ENCODE data around the gene PIP5K1C.

Gene PIP5K1C

DNA sequence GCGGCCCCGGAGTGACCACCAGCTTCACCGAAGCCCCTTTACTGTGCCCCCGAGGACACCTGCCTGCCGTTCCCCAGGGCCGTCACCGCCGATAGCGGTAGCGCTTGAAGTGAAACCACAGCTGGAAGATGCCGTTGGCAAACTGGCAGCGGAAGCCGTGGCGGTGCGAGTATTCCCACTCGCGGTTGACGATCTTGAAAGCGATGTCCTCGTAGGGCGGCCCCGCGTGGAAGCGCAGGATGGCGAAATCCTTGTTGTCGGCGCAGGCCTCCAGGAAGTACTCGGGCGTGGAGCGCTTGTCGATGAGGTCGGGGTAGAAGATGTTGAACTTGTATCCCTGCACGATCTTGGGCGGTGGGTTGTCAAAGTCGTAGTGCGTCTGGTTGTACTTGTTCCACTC is 88.4 kb downstream of the PIP5K1C start:
- H3K4me3 ChIP-seq (ENCODE audit: low read depth in 1 of 2, low read length in 1 of 2): no peak overlapping the region
- peaks cover 26% of the 10 kb centered on the region for H3K27me3 ChIP-seq
- no peaks in the 10 kb centered on the region for H3K9me3 ChIP-seq
- H3K4me1 ChIP-seq (ENCODE audit: control insufficient read depth in 1 of 2, insufficient read depth in 1 of 2, low read depth in 1 of 2, low read length in 1 of 2): peaks cover 0 to under 1% of the 10 kb centered on the region in 2 experiments
- H3K36me3 ChIP-seq: peaks cover 68% of the 10 kb centered on the region
- TF ChIP-seq, protein P1, sequence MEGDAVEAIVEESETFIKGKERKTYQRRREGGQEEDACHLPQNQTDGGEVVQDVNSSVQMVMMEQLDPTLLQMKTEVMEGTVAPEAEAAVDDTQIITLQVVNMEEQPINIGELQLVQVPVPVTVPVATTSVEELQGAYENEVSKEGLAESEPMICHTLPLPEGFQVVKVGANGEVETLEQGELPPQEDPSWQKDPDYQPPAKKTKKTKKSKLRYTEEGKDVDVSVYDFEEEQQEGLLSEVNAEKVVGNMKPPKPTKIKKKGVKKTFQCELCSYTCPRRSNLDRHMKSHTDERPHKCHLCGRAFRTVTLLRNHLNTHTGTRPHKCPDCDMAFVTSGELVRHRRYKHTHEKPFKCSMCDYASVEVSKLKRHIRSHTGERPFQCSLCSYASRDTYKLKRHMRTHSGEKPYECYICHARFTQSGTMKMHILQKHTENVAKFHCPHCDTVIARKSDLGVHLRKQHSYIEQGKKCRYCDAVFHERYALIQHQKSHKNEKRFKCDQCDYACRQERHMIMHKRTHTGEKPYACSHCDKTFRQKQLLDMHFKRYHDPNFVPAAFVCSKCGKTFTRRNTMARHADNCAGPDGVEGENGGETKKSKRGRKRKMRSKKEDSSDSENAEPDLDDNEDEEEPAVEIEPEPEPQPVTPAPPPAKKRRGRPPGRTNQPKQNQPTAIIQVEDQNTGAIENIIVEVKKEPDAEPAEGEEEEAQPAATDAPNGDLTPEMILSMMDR (IDR thresholded peaks at IDR 0.05): no peak
- no peak overlapping the region for H3K27ac ChIP-seq

DNA sequence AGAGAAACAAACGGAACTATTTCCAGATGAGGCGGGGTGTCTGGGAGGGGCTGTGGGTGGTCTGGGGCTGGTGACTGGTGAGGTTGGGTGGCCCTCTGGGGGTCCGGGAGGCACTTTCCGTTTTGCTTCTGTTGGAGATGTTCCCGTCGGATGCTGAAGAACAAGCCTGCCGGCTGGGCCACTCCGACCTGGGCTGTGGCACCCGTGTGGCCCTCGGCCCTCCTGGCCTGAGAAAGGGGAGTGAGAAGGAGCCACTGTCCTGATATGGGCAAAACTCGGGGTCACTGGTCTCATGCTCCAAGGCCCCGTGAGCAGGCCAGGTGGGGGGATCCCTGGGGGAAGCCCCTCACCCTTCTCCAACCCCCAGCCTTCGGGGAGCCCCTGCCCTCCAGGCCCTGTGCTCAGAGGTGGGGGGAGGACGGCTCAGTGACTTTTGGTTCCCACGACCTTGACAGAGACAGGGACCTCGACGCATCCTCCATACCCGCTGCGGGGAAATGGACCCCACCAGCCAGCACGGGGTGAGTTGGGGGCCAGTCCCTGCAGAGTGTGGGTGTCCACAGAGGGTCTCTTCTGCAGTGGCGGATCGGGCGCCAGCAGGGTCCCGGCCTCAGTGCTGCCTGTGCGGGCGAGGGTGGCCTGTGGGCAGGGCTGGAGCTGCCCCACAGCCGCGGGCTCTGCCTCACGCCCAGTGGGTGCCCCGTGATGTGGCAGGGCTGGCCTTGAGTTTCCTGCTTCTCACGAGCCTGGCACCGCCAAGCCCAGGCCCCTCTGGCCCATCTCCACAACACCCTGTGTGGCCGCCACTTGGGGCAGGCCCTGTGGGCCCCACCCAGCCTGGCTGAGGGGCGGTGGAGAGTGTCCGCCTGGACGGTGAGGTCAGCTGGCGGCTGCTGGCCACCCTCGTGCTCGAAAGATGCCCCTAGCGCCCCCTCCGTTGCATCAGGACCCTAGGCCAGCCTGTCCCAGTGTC is 89.2 kb downstream of the PIP5K1C start:
- peaks cover 35% of the 10 kb centered on the region for H3K27me3 ChIP-seq
- no peaks in the 10 kb centered on the region for H3K9me3 ChIP-seq
- H3K4me3 ChIP-seq (ENCODE audit: low read depth in 1 of 2, low read length in 1 of 2): no peak overlapping the region
- H3K36me3 ChIP-seq: peaks cover 61% of the 10 kb centered on the region
- TF ChIP-seq, protein P1 (IDR thresholded peaks at IDR 0.05): no peak
- H3K27ac ChIP-seq: no peak overlapping the region
- peaks cover 0 to 9% of the 10 kb centered on the region in 2 experiments for H3K4me1 ChIP-seq (ENCODE audit: control insufficient read depth in 1 of 2, insufficient read depth in 1 of 2, low read depth in 1 of 2, low read length in 1 of 2)

DNA sequence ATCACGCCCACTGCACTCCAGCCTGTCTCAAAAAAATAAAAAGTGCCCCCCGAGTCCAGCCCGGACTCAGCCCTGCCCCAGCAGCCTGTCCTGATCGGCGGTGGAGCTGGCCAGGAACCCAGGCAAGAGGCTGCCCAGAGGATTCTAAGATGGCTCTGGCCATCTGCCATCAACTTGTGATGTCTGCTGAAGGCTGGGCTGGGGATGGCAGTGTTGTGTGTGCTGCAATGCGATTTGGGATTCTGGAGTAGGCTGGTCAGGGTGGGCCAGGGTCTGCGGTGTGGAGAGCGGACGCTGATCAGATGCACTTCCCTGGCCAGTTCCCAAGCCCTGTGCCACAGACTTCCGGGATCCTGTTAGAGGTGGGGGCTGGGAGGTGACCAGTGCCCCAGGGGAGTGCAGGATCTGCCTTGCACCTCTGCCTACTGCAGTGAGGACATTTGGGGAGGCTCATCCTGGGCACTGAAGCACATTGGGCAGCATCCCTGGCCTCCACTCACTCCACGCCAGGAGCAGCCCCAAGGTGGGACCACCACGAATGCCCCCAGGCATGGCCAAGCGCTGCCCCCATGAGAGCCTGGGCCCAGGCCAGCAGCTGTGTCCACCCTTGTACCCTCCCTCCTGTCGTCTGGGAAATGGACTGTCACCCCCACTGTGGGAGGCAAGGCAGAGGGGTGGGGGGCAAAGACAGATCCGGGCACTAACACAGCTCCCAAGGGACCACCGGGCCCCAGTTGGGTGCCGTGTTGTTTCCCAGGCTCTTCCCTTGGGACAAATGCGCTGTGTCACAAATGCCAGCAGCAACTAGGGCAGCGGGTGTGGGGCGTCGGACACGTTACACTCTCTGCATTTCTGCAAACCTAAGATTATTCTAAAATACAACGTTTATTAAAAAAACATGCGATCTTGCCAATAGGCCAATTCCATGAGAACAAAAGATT is 90.2 kb downstream of the PIP5K1C start:
- H3K27ac ChIP-seq: no peak overlapping the region
- H3K4me1 ChIP-seq (ENCODE audit: control insufficient read depth in 1 of 2, insufficient read depth in 1 of 2, low read depth in 1 of 2, low read length in 1 of 2): peaks cover 0 to 10% of the 10 kb centered on the region in 2 experiments
- peaks cover 51% of the 10 kb centered on the region for H3K36me3 ChIP-seq

DNA sequence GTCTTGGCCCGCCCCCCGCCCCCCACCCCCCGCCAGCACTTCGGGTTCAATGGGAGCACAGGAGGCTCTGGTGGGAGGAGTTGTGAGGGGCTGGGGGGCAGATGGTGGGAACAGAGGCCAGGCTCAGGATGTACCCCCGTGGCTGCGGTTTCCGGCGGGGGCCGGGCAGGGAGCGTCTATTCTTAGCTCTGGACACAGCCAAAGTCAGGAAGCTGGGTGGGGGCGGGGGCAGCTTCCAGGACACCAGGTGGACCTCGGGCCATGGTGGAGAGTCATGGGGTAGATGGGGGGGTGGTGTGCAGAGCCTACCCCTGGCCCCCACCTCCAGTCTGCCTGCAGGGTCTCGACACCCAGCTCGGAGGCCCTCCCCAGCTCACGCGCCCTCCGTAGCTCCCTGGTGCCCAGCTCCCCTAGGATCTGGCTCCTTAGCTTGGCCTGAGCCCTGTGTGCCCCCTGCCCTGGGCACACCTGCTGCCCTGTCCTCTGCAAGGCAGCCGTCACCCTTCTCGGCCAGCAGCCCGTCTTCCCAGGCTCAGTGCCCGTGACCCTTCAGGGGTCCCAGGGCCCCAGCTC is 91.4 kb downstream of the PIP5K1C start:
- H3K27me3 ChIP-seq: peaks cover 56% of the 10 kb centered on the region
- no peak overlapping the region for H3K27ac ChIP-seq
- peaks cover 0 to 10% of the 10 kb centered on the region in 2 experiments for H3K4me1 ChIP-seq (ENCODE audit: control insufficient read depth in 1 of 2, insufficient read depth in 1 of 2, low read depth in 1 of 2, low read length in 1 of 2)
- H3K9me3 ChIP-seq: no peaks in the 10 kb centered on the region
- TF ChIP-seq, protein P1 (IDR thresholded peaks at IDR 0.05): no peak
- H3K36me3 ChIP-seq: peaks cover 41% of the 10 kb centered on the region
- no peak overlapping the region for H3K4me3 ChIP-seq (ENCODE audit: low read depth in 1 of 2, low read length in 1 of 2)

More for the DNA sequence above, 90.2 kb downstream of the PIP5K1C start:
- H3K9me3 ChIP-seq: no peaks in the 10 kb centered on the region
- TF ChIP-seq, protein P1 (IDR thresholded peaks at IDR 0.05): no peak
- H3K4me3 ChIP-seq (ENCODE audit: low read depth in 1 of 2, low read length in 1 of 2): no peak overlapping the region
- peaks cover 44% of the 10 kb centered on the region for H3K27me3 ChIP-seq

DNA sequence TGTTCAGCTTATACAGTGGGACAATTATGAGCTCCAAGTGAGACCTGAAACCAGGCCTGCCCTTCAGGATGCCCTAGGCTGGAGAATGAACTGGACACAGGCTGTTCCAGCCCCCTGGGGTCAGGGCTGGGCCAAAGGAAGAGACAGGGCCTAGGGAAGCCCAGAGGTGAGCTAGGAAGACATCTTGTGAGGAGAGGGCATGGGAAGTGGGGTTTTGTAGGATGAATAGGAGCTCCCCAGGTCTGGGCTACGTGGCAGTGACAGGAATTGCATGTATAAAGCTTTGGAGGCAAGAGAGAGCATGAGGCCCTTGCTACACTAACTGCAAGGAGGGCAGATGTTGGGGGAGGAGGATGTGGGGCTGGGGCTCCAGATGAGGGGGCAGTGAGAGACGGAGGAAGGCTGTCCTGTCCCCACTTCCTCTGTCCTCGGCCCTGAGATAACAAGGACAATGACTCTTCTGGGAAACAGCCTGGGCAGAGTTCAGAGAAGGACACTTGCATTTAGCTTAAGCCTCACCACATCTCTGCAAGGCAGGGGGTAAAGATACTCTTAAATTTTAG is 92.1 kb downstream of the PIP5K1C start:
- H3K4me3 ChIP-seq (ENCODE audit: low read depth in 1 of 2, low read length in 1 of 2): no peak overlapping the region
- peaks cover 0 to 10% of the 10 kb centered on the region in 2 experiments for H3K4me1 ChIP-seq (ENCODE audit: control insufficient read depth in 1 of 2, insufficient read depth in 1 of 2, low read depth in 1 of 2, low read length in 1 of 2)
- no peak overlapping the region for H3K27ac ChIP-seq
- TF ChIP-seq, protein P1 (IDR thresholded peaks at IDR 0.05): no peak
- H3K27me3 ChIP-seq: peaks cover 63% of the 10 kb centered on the region
- no peaks in the 10 kb centered on the region for H3K9me3 ChIP-seq
- peaks cover 34% of the 10 kb centered on the region for H3K36me3 ChIP-seq
